ENCODE results near the gene SLCO2B1.
"Not testable (repeated sequence)": the region's sequence is repeated elsewhere in the genome, so short reads cannot be mapped to it uniquely, and the experiment has no call there.

The SLCO2B1 gene

GRCh38 chr11:75150879-75151278 is at the start of gene SLCO2B1:
SLCO2B1 (plus strand) TSS chr11:75151107; CDS start chr11:75151382, 275 bp downstream.
- no peak within 1 kb of the TSS for H3K4me3 ChIP-seq (ENCODE audit: low read depth, low read length)
- DNase-seq (ENCODE audit: low read depth) = no peak

- no peak overlapping the region for H3K4me3 ChIP-seq (ENCODE audit: low read depth, low read length)
- DNase-seq (ENCODE audit: low read depth) = no peak
Measured at GRCh38 chr11:75101424-75102128, 49.3 kb upstream of the SLCO2B1 start.

GRCh38 chr11:75103380-75104026 is 47.4 kb upstream of the SLCO2B1 start:
- peak; percentile 16 for DNase-seq (ENCODE audit: low read depth)
- no peak overlapping the region for H3K4me3 ChIP-seq (ENCODE audit: low read depth, low read length)

GRCh38 chr11:75105462-75105925 is 45.4 kb upstream of the SLCO2B1 start:
- no peak overlapping the region for H3K4me3 ChIP-seq (ENCODE audit: low read depth, low read length)
- no peak for DNase-seq (ENCODE audit: low read depth)

- H3K4me3 ChIP-seq (ENCODE audit: low read depth, low read length); DNase-seq (ENCODE audit: low read depth): not testable (repeated sequence)
Measured at GRCh38 chr11:75105967-75106681, 44.8 kb upstream of the SLCO2B1 start.

- no peak for DNase-seq (ENCODE audit: low read depth)
- no peak overlapping the region for H3K4me3 ChIP-seq (ENCODE audit: low read depth, low read length)
Measured at GRCh38 chr11:75107187-75107586, 43.7 kb upstream of the SLCO2B1 start.

- no peak overlapping the region for H3K4me3 ChIP-seq (ENCODE audit: low read depth, low read length)
- no peak for DNase-seq (ENCODE audit: low read depth)
Measured at GRCh38 chr11:75112200-75112599, 38.7 kb upstream of the SLCO2B1 start.

- no peak for DNase-seq (ENCODE audit: low read depth)
- H3K4me3 ChIP-seq (ENCODE audit: low read depth, low read length) = no peak overlapping the region
Measured at GRCh38 chr11:75113030-75113429, 37.9 kb upstream of the SLCO2B1 start.

GRCh38 chr11:75114465-75114864 is 36.4 kb upstream of the SLCO2B1 start:
- no peak for DNase-seq (ENCODE audit: low read depth)
- no peak overlapping the region for H3K4me3 ChIP-seq (ENCODE audit: low read depth, low read length)

GRCh38 chr11:75118577-75118976 is 32.3 kb upstream of the SLCO2B1 start:
- H3K4me3 ChIP-seq (ENCODE audit: low read depth, low read length) = no peak overlapping the region
- no peak for DNase-seq (ENCODE audit: low read depth)

- no peak overlapping the region for H3K4me3 ChIP-seq (ENCODE audit: low read depth, low read length)
- DNase-seq (ENCODE audit: low read depth) = no peak
Measured at GRCh38 chr11:75126564-75126963, 24.3 kb upstream of the SLCO2B1 start.

GRCh38 chr11:75132080-75132479 is 18.8 kb upstream of the SLCO2B1 start:
- no peak for DNase-seq (ENCODE audit: low read depth)
- no peak overlapping the region for H3K4me3 ChIP-seq (ENCODE audit: low read depth, low read length)

GRCh38 chr11:75133976-75134375 is 16.9 kb upstream of the SLCO2B1 start:
- no peak overlapping the region for H3K4me3 ChIP-seq (ENCODE audit: low read depth, low read length)
- DNase-seq (ENCODE audit: low read depth) = no peak

- DNase-seq (ENCODE audit: low read depth) = no peak
- no peak overlapping the region for H3K4me3 ChIP-seq (ENCODE audit: low read depth, low read length)
Measured at GRCh38 chr11:75135021-75135650, 15.8 kb upstream of the SLCO2B1 start.

- no peak for DNase-seq (ENCODE audit: low read depth)
- no peak overlapping the region for H3K4me3 ChIP-seq (ENCODE audit: low read depth, low read length)
Measured at GRCh38 chr11:75135651-75136050, 15.3 kb upstream of the SLCO2B1 start.

- no peak overlapping the region for H3K4me3 ChIP-seq (ENCODE audit: low read depth, low read length)
- DNase-seq (ENCODE audit: low read depth) = no peak
Measured at GRCh38 chr11:75140269-75141138, 10.4 kb upstream of the SLCO2B1 start.

- DNase-seq (ENCODE audit: low read depth) = no peak
- H3K4me3 ChIP-seq (ENCODE audit: low read depth, low read length) = no peak overlapping the region
Measured at GRCh38 chr11:75141166-75141565, 9.7 kb upstream of the SLCO2B1 start.

GRCh38 chr11:75142714-75143419 is 8.0 kb upstream of the SLCO2B1 start:
- H3K4me3 ChIP-seq (ENCODE audit: low read depth, low read length) = no peak overlapping the region
- peak; percentile 82 for DNase-seq (ENCODE audit: low read depth)

GRCh38 chr11:75143420-75143731 is 7.5 kb upstream of the SLCO2B1 start:
- DNase-seq (ENCODE audit: low read depth) = no peak
- H3K4me3 ChIP-seq (ENCODE audit: low read depth, low read length) = no peak overlapping the region

All from skeletal muscle cell (primary cell).